Neuronal stem cell (in vitro differentiated cells): ENCODE results near the gene PEX16.

Experiments used
- DNase-seq: peaks from one replicate; pipeline ENCODE4 v3.0.0-alpha.2; 2013; ENCODE audit warnings: low spot score
- H2AFZ ChIP-seq: one replicate; pipeline ENCODE4 v1.6.1; 2013; ENCODE audit warnings: mild to moderate bottlenecking, low read length, inconsistent platforms
- H2AK5ac ChIP-seq: 2 replicates; pipeline ENCODE4 v1.6.1; 2013; ENCODE audit warnings: low read depth, mild to moderate bottlenecking, inconsistent platforms, low read length, moderate library complexity, mixed read lengths
- H2BK120ac ChIP-seq: 2 replicates; pipeline ENCODE4 v1.6.1; 2013; ENCODE audit warnings: low read depth, mild to moderate bottlenecking, inconsistent platforms, low read length, moderate library complexity, mixed read lengths
- H2BK12ac ChIP-seq: one replicate; pipeline ENCODE4 v1.6.1; 2013; ENCODE audit warnings: low read length, inconsistent platforms
- H2BK15ac ChIP-seq: 2 replicates; pipeline ENCODE4 v1.6.1; 2013; ENCODE audit warnings: mild to moderate bottlenecking, low read length, inconsistent platforms, mixed read lengths
- H2BK5ac ChIP-seq: one replicate; pipeline ENCODE4 v1.6.1; 2013; ENCODE audit warnings: inconsistent platforms, mild to moderate bottlenecking, low read length, moderate library complexity
- H3K14ac ChIP-seq: one replicate; pipeline ENCODE4 v1.6.1; 2013; ENCODE audit warnings: low read length, inconsistent platforms
- H3K18ac ChIP-seq: 2 replicates; pipeline ENCODE4 v1.6.1; 2013; ENCODE audit warnings: low read length, inconsistent platforms
- H3K23ac ChIP-seq: 2 replicates; pipeline ENCODE4 v1.6.1; 2013; ENCODE audit warnings: low read depth, mild to moderate bottlenecking, mixed read lengths, low read length, inconsistent platforms; ENCODE audit not compliant: poor library complexity
- H3K27ac ChIP-seq: replicated peaks from 3 replicates; pipeline ENCODE4 v1.5.1; 2013; ENCODE audit warnings: low read length, inconsistent platforms
- H3K27me3 ChIP-seq, 3 experiments: 2 replicates each; pipeline ENCODE4 v1.6.1; 2013; ENCODE audit warnings: low read length in 3 of 3, mild to moderate bottlenecking in 2 of 3, inconsistent platforms in 1 of 3, low read depth in 1 of 3, mixed read lengths in 1 of 3, moderate library complexity in 1 of 3; ENCODE audit not compliant: control insufficient read depth in 3 of 3, insufficient read depth in 3 of 3
- H3K36me3 ChIP-seq, 2 donors: replicated peaks in 1 of 2; 2 replicates each; pipeline ENCODE4 v1.6.1; 2013; ENCODE audit warnings: low read length in 2 of 2; ENCODE audit not compliant: control insufficient read depth in 2 of 2, insufficient read depth in 2 of 2
- H3K4ac ChIP-seq: 2 replicates; pipeline ENCODE4 v1.6.1; 2013; ENCODE audit warnings: inconsistent platforms, mild to moderate bottlenecking, low read length, moderate library complexity
- H3K4me1 ChIP-seq, 2 donors: 1 replicate in 1 of 2; 2 replicates in 1 of 2; pipeline ENCODE4 v1.6.1; 2013; ENCODE audit warnings: low read length in 2 of 2, low read depth in 1 of 2; ENCODE audit not compliant: control insufficient read depth in 2 of 2, insufficient read depth in 1 of 2
- H3K4me2 ChIP-seq: one replicate; pipeline ENCODE4 v1.6.1; 2013; ENCODE audit warnings: mild to moderate bottlenecking, low read length, inconsistent platforms; ENCODE audit not compliant: insufficient read depth, poor library complexity, severe bottlenecking
- H3K4me3 ChIP-seq, 2 donors: 2 replicates each; pipeline ENCODE4 v1.5.1; 2013; ENCODE audit warnings: low read length in 2 of 2, mild to moderate bottlenecking in 2 of 2, inconsistent platforms in 1 of 2, moderate library complexity in 1 of 2
- H3K79me1 ChIP-seq: one replicate; pipeline ENCODE4 v1.6.1; 2013; ENCODE audit warnings: low read depth, mild to moderate bottlenecking, inconsistent platforms, low read length, moderate library complexity
- H3K9ac ChIP-seq: one replicate; pipeline ENCODE4 v1.6.1; 2013; ENCODE audit warnings: mild to moderate bottlenecking, low read depth, low read length, inconsistent platforms; ENCODE audit not compliant: poor library complexity
- H3K9me3 ChIP-seq, 2 donors: replicated peaks in 1 of 2; 2 replicates each; pipeline versions ENCODE3 to v1.6.1; 2013; ENCODE audit warnings: low read length in 2 of 2, mild to moderate bottlenecking in 2 of 2, inconsistent platforms in 1 of 2, low read depth in 1 of 2, mixed read lengths in 1 of 2, moderate library complexity in 1 of 2; ENCODE audit not compliant: control insufficient read depth in 2 of 2, insufficient read depth in 1 of 2
- H4K8ac ChIP-seq: one replicate; pipeline ENCODE4 v1.6.1; 2013; ENCODE audit warnings: low read depth, mild to moderate bottlenecking, inconsistent platforms, low read length, moderate library complexity
- H4K91ac ChIP-seq: one replicate; pipeline ENCODE4 v1.6.1; 2013; ENCODE audit warnings: low read length, low read depth, mild to moderate bottlenecking, inconsistent platforms; ENCODE audit not compliant: poor library complexity
- WGBS, 2 donors: extraction: QIAGEN DNeasy Blood & Tissue Kit; methylation state at CpG; one replicate each; pipeline ENCODE4 v1.1.7; 2013; ENCODE audit warnings: missing lambda C conversion rate in 2 of 2, mixed read lengths in 1 of 2; ENCODE audit not compliant: insufficient read length in 2 of 2, insufficient replicate concordance in 1 of 2; ENCODE audit errors: extremely low coverage in 2 of 2; 5-methylcytosine and 5-hydroxymethylcytosine counted together

PEX16 gene

DNA sequence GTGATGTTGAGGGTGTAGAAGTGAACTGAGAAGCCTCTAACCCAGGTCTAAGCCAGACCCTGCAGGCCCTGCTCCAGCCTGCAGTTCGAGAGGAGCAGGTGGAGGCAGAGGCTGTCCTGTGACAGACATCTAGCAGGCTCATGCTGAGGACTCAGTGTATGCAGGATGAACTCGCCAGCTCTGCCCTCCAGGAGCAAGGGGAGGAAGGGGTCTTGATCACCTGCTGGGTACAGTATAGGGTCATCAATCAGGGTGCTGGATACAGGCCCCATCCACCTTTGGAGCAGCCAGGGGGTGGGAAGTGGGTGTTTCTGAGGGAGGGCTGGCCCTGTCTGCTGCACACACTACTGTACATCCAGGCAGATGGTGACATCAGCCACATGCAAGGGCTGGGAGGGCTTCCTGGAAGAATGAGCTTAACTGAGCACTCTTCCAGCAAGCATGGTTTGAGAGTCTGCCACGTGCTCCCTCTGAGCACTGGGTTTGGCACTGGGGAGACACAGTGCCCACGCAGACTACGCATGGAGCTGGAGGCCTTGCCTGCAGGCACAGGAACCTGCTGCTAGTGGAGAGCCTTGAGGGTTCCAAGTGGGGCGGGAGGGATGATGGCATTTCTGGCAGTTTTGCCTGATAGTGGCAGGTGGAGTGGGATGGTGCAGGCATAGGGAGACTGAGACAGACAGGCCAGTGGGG is 23.0 kb downstream of the PEX16 start:
- Histone ChIP-seq H3K27ac (no peak overlapping the region), H3K9me3 (peaks cover 0 to 1% of the 10 kb centered on the region in 2 donors), H3K4me3 (no peak overlapping the region), H4K8ac (no peak overlapping the region), H2BK12ac (peak overlapping the region; percentile 63), H3K4ac (no peak overlapping the region), H2AK5ac (peak overlapping the region; percentile 89), H2BK15ac (peak overlapping the region; percentile 92), H3K14ac (no peak overlapping the region), H3K4me1 (peaks cover 22 to 32% of the 10 kb centered on the region in 2 donors), H2BK5ac (no peak overlapping the region), H4K91ac (no peak overlapping the region), H3K36me3 (no peaks in the 10 kb centered on the region), H3K9ac (no peak overlapping the region), H3K4me2 (no peak overlapping the region), H3K27me3 (peaks cover 0 to 38% (median 2%) of the 10 kb centered on the region in 3 experiments), H3K79me1 (no peaks in the 10 kb centered on the region), H3K18ac (peak overlapping the region; percentile 55), H2AFZ (no peak overlapping the region), H3K23ac (peak overlapping the region; percentile 82), H2BK120ac (no peak overlapping the region)
- WGBS, 2 donors: no CpG with 5 or more reads among the region's 6 CpGs
- DNase-seq: no peak

DNA sequence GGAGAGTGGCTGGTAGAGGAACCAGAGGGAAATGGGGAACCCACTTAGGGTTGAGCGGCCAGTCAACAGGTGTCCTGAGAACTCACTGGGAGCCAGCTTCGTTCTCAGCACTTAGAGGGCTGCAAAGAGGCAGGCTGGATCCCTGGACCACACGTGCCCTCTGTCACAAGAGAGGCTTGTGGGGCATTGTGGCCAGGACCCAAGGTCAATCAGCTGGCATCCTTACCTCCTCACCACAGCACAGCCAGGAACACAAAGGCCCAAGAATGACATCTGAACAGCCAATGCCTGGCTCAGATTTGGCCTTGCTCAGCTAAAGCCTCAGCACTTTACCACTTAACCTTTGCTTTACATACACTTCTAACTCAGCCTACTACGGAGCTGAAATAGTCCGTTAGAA is 24.8 kb downstream of the PEX16 start:
- H2BK15ac ChIP-seq: peak overlapping the region; percentile 5
- no peak overlapping the region for H2BK5ac ChIP-seq
- no peak overlapping the region for H3K4ac ChIP-seq
- no peaks in the 10 kb centered on the region for H3K79me1 ChIP-seq
- no peak overlapping the region for H3K4me2 ChIP-seq
- H4K8ac ChIP-seq: no peak overlapping the region
- H3K4me3 ChIP-seq: no peak overlapping the region
- no peak for DNase-seq
- no peak overlapping the region for H4K91ac ChIP-seq
- no peak overlapping the region for H3K27ac ChIP-seq
- H3K14ac ChIP-seq: no peak overlapping the region
- H2BK12ac ChIP-seq: no peak overlapping the region
- peaks cover 0 to 1% of the 10 kb centered on the region in 2 donors for H3K9me3 ChIP-seq
- peaks cover 15 to 20% of the 10 kb centered on the region in 2 donors for H3K4me1 ChIP-seq
- H3K36me3 ChIP-seq: no peaks in the 10 kb centered on the region
- no peak overlapping the region for H2AFZ ChIP-seq
- H3K9ac ChIP-seq: no peak overlapping the region
- peaks cover 0 to 46% (median 2%) of the 10 kb centered on the region in 3 experiments for H3K27me3 ChIP-seq
- no peak overlapping the region for H2BK120ac ChIP-seq
- no peak overlapping the region for H3K18ac ChIP-seq
- H3K23ac ChIP-seq: no peak overlapping the region
- no peak overlapping the region for H2AK5ac ChIP-seq
- whole genome bisulfite sequencing, 2 donors: no CpG with 5 or more reads among the region's 5 CpGs

DNA sequence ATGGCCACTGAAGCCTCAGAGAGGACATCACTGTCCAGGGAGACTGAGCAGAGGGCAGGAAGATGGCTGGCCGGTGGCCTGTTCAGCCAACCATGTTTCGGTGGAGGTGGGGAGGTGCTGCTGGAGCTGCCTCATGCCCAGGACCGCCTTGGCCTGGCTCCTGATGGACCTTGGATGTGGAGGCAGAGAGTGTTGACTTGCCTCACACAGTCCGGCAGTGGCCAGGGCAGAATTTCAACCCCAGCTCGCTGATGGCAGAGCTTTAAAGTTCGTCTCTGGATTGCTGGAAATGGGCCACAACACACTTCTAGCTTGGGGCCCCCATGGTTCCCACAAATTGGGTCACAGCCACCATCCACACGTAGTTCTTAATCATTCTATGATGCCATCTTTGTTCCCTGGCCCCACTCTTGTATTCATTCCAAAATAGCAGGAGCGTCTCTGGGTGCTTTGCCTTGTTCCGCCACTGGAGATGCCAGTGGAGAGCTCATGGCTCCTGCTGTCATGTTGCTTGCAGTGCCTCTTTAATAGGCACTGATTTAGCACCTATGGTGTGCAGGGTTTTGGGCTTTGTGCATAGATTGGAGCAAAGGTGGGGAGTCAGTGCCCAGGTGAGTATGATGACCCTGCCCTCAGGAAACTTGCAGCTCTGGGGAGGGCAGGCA is 26.7 kb downstream of the PEX16 start:
- no peak for DNase-seq
- no CpG with 5 or more reads among the region's 9 CpGs for WGBS, 2 donors
- Histone ChIP-seq H3K9ac (no peak overlapping the region), H2AK5ac (peak overlapping the region; percentile 44), H3K4me2 (no peak overlapping the region), H3K23ac (no peak overlapping the region), H3K9me3 (peaks cover 0 to 1% of the 10 kb centered on the region in 2 donors), H3K36me3 (no peaks in the 10 kb centered on the region), H3K18ac (no peak overlapping the region), H3K4me1 (peaks cover 8 to 11% of the 10 kb centered on the region in 2 donors), H3K27ac (no peak overlapping the region), H3K27me3 (peaks cover 0 to 64% (median 13%) of the 10 kb centered on the region in 3 experiments), H2AFZ (no peak overlapping the region), H3K79me1 (no peaks in the 10 kb centered on the region), H4K8ac (no peak overlapping the region), H2BK5ac (no peak overlapping the region), H2BK12ac (peak overlapping the region; percentile 78), H3K14ac (peak overlapping the region; percentile 12), H4K91ac (no peak overlapping the region), H3K4me3 (no peak overlapping the region), H2BK120ac (no peak overlapping the region), H2BK15ac (peak overlapping the region; percentile 26), H3K4ac (no peak overlapping the region)

DNA sequence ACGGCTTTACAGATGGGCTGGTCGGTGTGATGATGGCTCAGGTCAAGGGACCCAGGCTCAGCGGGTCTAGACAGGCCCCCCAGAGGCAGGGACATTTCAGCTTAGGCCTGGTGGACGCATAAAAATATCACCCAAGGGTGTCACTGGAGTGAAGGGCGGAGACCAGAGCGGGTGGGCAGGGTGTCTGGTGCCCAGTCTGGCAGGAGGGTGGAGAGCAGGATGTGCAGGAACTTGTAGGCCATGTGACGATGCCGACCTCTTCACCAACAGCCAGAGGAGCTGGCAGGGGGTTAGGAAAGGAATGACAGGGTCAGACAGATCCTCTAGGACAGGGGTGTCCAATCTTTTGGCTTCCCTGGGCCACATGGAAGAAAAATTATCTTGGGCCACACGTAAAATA is 27.7 kb downstream of the PEX16 start:
- Histone ChIP-seq H3K18ac (no peak overlapping the region), H2BK120ac (no peak overlapping the region), H3K27me3 (peaks cover 0 to 65% (median 15%) of the 10 kb centered on the region in 3 experiments), H3K9ac (no peak overlapping the region), H3K79me1 (no peaks in the 10 kb centered on the region), H4K8ac (no peak overlapping the region), H3K4ac (no peak overlapping the region), H3K14ac (no peak overlapping the region), H2BK5ac (no peak overlapping the region), H3K36me3 (no peaks in the 10 kb centered on the region), H3K4me3 (no peak overlapping the region), H3K9me3 (peaks cover 0 to 1% of the 10 kb centered on the region in 2 donors), H2AFZ (no peak overlapping the region), H4K91ac (no peak overlapping the region), H3K27ac (no peak overlapping the region), H2BK12ac (no peak overlapping the region), H3K4me1 (peaks cover 9 to 10% of the 10 kb centered on the region in 2 donors), H2BK15ac (no peak overlapping the region), H3K4me2 (no peak overlapping the region), H3K23ac (no peak overlapping the region), H2AK5ac (no peak overlapping the region)
- WGBS, 2 donors: no CpG with 5 or more reads among the region's 9 CpGs
- DNase-seq: no peak
